Medulla oblongata (tissue), 1 donor: ENCODE results near the gene ARRDC1.
A peak's percentile ranks its signal among the peaks of the same experiment; 100 is the strongest.
"Not testable (repeated sequence)": the region's sequence is repeated elsewhere in the genome, so short reads cannot be mapped to it uniquely, and the experiment has no call there.

Experiments
- DNase-seq: peaks from one replicate; pipeline ENCODE4 v3.0.0-alpha.2; 2015; ENCODE audit errors: extremely low spot score

ARRDC1 gene

GRCh38 chr9:137583957-137584356, 21.5 kb upstream of the ARRDC1 start:
- DNase-seq, result no peak

GRCh38 chr9:137586854-137587253, 18.6 kb upstream of the ARRDC1 start:
- no peak for DNase-seq

GRCh38 chr9:137588311-137588710, 17.2 kb upstream of the ARRDC1 start:
- no peak for DNase-seq

- no peak for DNase-seq
Observed at GRCh38 chr9:137588891-137589290, 16.6 kb upstream of the ARRDC1 start.

- DNase-seq, result no peak
Observed at GRCh38 chr9:137589441-137590122, 15.9 kb upstream of the ARRDC1 start.

- DNase-seq, result no peak
Observed at GRCh38 chr9:137590123-137590468, 15.4 kb upstream of the ARRDC1 start.

GRCh38 chr9:137590469-137591383, 14.8 kb upstream of the ARRDC1 start, which contains the start of gene ZMYND19:
TSS of gene ZMYND19 (minus strand) at chr9:137590512. CDS start at chr9:137590263, 249 bp downstream.
- peak; percentile 90 for DNase-seq

- no peak for DNase-seq
Observed at GRCh38 chr9:137592767-137593166, 12.7 kb upstream of the ARRDC1 start.

GRCh38 chr9:137593176-137593575, 12.3 kb upstream of the ARRDC1 start:
- no peak for DNase-seq

GRCh38 chr9:137596577-137596976, 8.9 kb upstream of the ARRDC1 start:
- DNase-seq, result not testable (repeated sequence)

GRCh38 chr9:137598943-137599342, 6.5 kb upstream of the ARRDC1 start:
- DNase-seq, result no peak

- DNase-seq, result peak; percentile 59
Observed at GRCh38 chr9:137602661-137603060, 2.8 kb upstream of the ARRDC1 start.

- DNase-seq, result no peak
Observed at GRCh38 chr9:137603879-137604278, 1.6 kb upstream of the ARRDC1 start.

- DNase-seq, result no peak
Observed at GRCh38 chr9:137604345-137605086, 970 bp upstream of the ARRDC1 start.

GRCh38 chr9:137606005-137606621, 627 bp downstream of the ARRDC1 start:
- DNase-seq, result no peak

GRCh38 chr9:137606734-137607138, 1.2 kb downstream of the ARRDC1 start:
- no peak for DNase-seq

- no peak for DNase-seq
Observed at GRCh38 chr9:137607141-137607857, 1.8 kb downstream of the ARRDC1 start.

GRCh38 chr9:137610944-137611343, 5.5 kb downstream of the ARRDC1 start:
- DNase-seq, result no peak

GRCh38 chr9:137611623-137612609, 6.4 kb downstream of the ARRDC1 start:
- DNase-seq, result no peak

GRCh38 chr9:137612741-137613142, 7.3 kb downstream of the ARRDC1 start:
- DNase-seq, result no peak
